T-cell (primary cell): ENCODE results near the gene MASP2. TPM values are rescaled to one million over a fixed set of nuclear protein-coding genes. Genes with fewer than 3 reads are reported as not detected.
"Not testable (repeated sequence)": the region's sequence is repeated elsewhere in the genome, so short reads cannot be mapped to it uniquely, and the experiment has no call there.

Experiments
- ATAC-seq, 4 experiments: fragments of 200-7000 bp in 3 of 4; fragments of 150-1000 bp in 1 of 4; cut with Tn5 transposase; replicated peaks in 1 of 4; 1 replicate in 3 of 4; 2 replicates in 1 of 4; pipeline ENCODE4 v1.10.0; 2021; ENCODE audit warnings: moderate library complexity in 3 of 4, mild to moderate bottlenecking in 2 of 4, moderate number of reproducible peaks in 1 of 4
- CTCF ChIA-PET, 2 donors: fragments of 300-600 bp; sonication (Branson Sonifier 250); formaldehyde crosslinking; loops; one replicate each; lab custom pipeline; 2022; ENCODE audit warnings: antibody characterized with exemption in 2 of 2; lab: Charles Lee
- POLR2A ChIA-PET, 2 donors: fragments of 300-600 bp; sonication (Branson Sonifier 250); formaldehyde crosslinking; loops; one replicate each; lab custom pipeline; 2022; ENCODE audit warnings: antibody characterized with exemption in 2 of 2; lab: Charles Lee
- DNase-seq, 35 experiments: peaks; one replicate each; pipeline versions ENCODE4 v3.0.0 to v3.0.0-alpha.2; 2013 to 2023
- H3K27ac ChIP-seq: one replicate; pipeline ENCODE4 v1.5.1; 2013; ENCODE audit warnings: low read length
- H3K27me3 ChIP-seq, 2 experiments: replicated peaks in 1 of 2; 1 replicate in 1 of 2; 2 replicates in 1 of 2; pipeline versions ENCODE4 v1.6.1 to v1.7.0; 2013; ENCODE audit warnings: low read length in 1 of 2, mixed read lengths in 1 of 2; ENCODE audit not compliant: control insufficient read depth in 2 of 2, insufficient read depth in 2 of 2; ENCODE audit errors: extremely low read depth in 1 of 2
- H3K36me3 ChIP-seq, 2 donors: 1 replicate in 1 of 2; 2 replicates in 1 of 2; pipeline versions ENCODE4 v1.6.1 to v1.7.0; 2013; ENCODE audit warnings: low read length in 1 of 2; ENCODE audit not compliant: control insufficient read depth in 2 of 2, insufficient read depth in 1 of 2; ENCODE audit errors: extremely low read depth in 1 of 2
- H3K4me1 ChIP-seq, 2 experiments: 1 replicate in 1 of 2; 2 replicates in 1 of 2; pipeline versions ENCODE4 v1.6.1 to v1.7.0; 2013; ENCODE audit warnings: low read length in 2 of 2, mixed read lengths in 1 of 2; ENCODE audit not compliant: insufficient read depth in 2 of 2, control insufficient read depth in 1 of 2; ENCODE audit errors: extremely low read depth in 1 of 2
- H3K4me3 ChIP-seq, 2 donors: 1 replicate in 1 of 2; 2 replicates in 1 of 2; pipeline versions ENCODE4 v1.5.1 to v1.7.0; 2013; ENCODE audit warnings: mild to moderate bottlenecking in 2 of 2, low read length in 1 of 2, moderate library complexity in 1 of 2; ENCODE audit not compliant: control insufficient read depth in 1 of 2; ENCODE audit errors: extremely low read depth in 1 of 2
- H3K9me3 ChIP-seq: 2 replicates; pipeline ENCODE4 v1.7.0; 2013
- H3K27ac Mint-ChIP-seq, 2 donors: one replicate each; pipeline ENCODE4 v1.8.0; 2020 to 2021; ENCODE audit warnings: mild to moderate bottlenecking in 2 of 2, mixed read lengths in 2 of 2
- H3K27me3 Mint-ChIP-seq, 2 donors: one replicate each; pipeline ENCODE4 v1.8.0; 2021 to 2022; ENCODE audit warnings: mixed read lengths in 2 of 2
- H3K36me3 Mint-ChIP-seq: one replicate; pipeline ENCODE4 v1.8.0; 2021; ENCODE audit warnings: mixed read lengths
- H3K4me1 Mint-ChIP-seq, 3 donors: one replicate each; pipeline ENCODE4 v1.8.0; 2020 to 2022; ENCODE audit warnings: mixed read lengths in 3 of 3, mild to moderate bottlenecking in 1 of 3
- H3K4me3 Mint-ChIP-seq, 3 donors: one replicate each; pipeline ENCODE4 v1.8.0; 2020 to 2022; ENCODE audit warnings: mild to moderate bottlenecking in 3 of 3, mixed read lengths in 3 of 3, moderate library complexity in 3 of 3
- H3K9me3 Mint-ChIP-seq, 3 donors: one replicate each; pipeline ENCODE4 v1.8.0; 2020 to 2022; ENCODE audit warnings: mixed read lengths in 3 of 3
- WGBS: methylation state at CpG from one replicate; pipeline ENCODE4 v1.1.5; 2013; ENCODE audit warnings: missing lambda C conversion rate; ENCODE audit not compliant: insufficient coverage; 5-methylcytosine and 5-hydroxymethylcytosine counted together
- total RNA-seq, 35 experiments: library from RNA in 6 of 35; stranded (reverse) in 6 of 35; fragments of 120-200 nt in 1 of 35; gene quantifications; one replicate each; pipeline versions ENCODE4 v1.2.1 to v1.2.4 and lab custom pipeline; 2013 to 2026

MASP2 gene
- total RNA-seq, 5 donors from 2014 or later (not counting 1 experiment from before 2014, with no cell fraction given), result 0.33 to 0.38 TPM; not detected in 3

DNA sequence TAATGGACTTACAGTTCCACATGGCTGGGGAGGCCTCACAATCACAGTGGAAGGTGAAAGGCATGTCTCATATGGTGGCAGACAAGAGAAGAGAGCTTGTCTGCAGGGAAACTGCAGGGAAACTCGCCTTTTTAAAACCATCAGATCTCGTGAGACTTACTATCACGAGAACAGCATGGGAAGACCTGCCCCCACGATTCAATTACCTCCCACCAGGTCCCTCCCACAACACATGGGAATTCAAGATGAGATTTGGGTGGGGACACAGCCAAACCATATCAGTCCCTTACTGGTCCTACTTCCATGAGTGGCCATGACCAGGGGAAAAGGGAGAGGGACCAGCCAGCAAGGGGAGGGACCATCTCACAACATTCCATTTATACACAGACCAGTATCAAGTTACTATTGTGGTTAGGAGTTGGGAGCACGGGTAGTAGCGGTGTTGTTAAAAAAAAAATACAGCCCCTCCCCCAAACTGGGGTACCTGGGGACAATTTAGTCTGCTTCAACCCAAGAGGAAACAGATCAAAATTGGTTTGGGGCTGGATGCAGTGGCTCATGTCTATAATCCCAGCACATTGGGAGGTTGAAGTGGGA lies 57.0 kb downstream of the MASP2 start:
- H3K27ac ChIP-seq, H3K4me1 Mint-ChIP-seq, H3K27ac Mint-ChIP-seq, H3K27me3 ChIP-seq, H3K4me3 ChIP-seq, H3K9me3 ChIP-seq, ATAC-seq, DNase-seq, H3K36me3 Mint-ChIP-seq, H3K36me3 ChIP-seq, POLR2A ChIA-PET, H3K4me3 Mint-ChIP-seq, H3K9me3 Mint-ChIP-seq, H3K4me1 ChIP-seq, H3K27me3 Mint-ChIP-seq: not testable (repeated sequence)
- no CpG with 5 or more reads among the region's 6 CpGs for WGBS
- CTCF ChIA-PET, result interaction anchor here in 1 of 2 donors (0.6 kb wide), 1 partner anchor 779 kb away, joined by 3 read pairs; no protein-coding TSS in a partner anchor

- no peak for DNase-seq
- Mint-ChIP-seq H3K27me3 (peaks cover 3 to 5% of the 10 kb centered on the region in 2 donors), H3K4me1 (no peaks in the 10 kb centered on the region), H3K4me3 (no peak overlapping the region), H3K36me3 (no peaks in the 10 kb centered on the region), H3K9me3 (no peaks in the 10 kb centered on the region), H3K27ac (no peak overlapping the region)
- ChIA-PET CTCF (no interaction called here), POLR2A (no interaction called here)
- ATAC-seq, result no peak
- WGBS, result 96% methylated on average over 4 of the region's 5 CpGs
- H3K36me3 ChIP-seq, result no peaks in the 10 kb centered on the region
- no peak overlapping the region for H3K27ac ChIP-seq
- H3K9me3 ChIP-seq, result no peaks in the 10 kb centered on the region
- no peaks in the 10 kb centered on the region for H3K27me3 ChIP-seq
- no peaks in the 10 kb centered on the region for H3K4me1 ChIP-seq
- no peak overlapping the region for H3K4me3 ChIP-seq
These were observed 57.9 kb downstream of the MASP2 start for GRCh38 chr1:10989095-10989494.

GRCh38 chr1:10987840-10988417 lies 59.1 kb downstream of the MASP2 start:
- Mint-ChIP-seq H3K9me3 (no peaks in the 10 kb centered on the region), H3K27me3 (peaks cover 3 to 5% of the 10 kb centered on the region in 2 donors), H3K4me1 (no peaks in the 10 kb centered on the region), H3K36me3 (no peaks in the 10 kb centered on the region), H3K27ac (no peak overlapping the region), H3K4me3 (no peak overlapping the region)
- 90% methylated on average over 2 of the region's 4 CpGs for WGBS
- POLR2A ChIA-PET, result no interaction called here
- H3K27ac ChIP-seq, result no peak overlapping the region
- no peaks in the 10 kb centered on the region for H3K36me3 ChIP-seq
- no peak overlapping the region for H3K4me3 ChIP-seq
- H3K27me3 ChIP-seq, result peaks cover 0 to 2% of the 10 kb centered on the region in 2 experiments
- DNase-seq, result no peak
- no peak for ATAC-seq
- CTCF ChIA-PET, result no interaction called here
- H3K4me1 ChIP-seq, result no peaks in the 10 kb centered on the region
- no peaks in the 10 kb centered on the region for H3K9me3 ChIP-seq

DNA sequence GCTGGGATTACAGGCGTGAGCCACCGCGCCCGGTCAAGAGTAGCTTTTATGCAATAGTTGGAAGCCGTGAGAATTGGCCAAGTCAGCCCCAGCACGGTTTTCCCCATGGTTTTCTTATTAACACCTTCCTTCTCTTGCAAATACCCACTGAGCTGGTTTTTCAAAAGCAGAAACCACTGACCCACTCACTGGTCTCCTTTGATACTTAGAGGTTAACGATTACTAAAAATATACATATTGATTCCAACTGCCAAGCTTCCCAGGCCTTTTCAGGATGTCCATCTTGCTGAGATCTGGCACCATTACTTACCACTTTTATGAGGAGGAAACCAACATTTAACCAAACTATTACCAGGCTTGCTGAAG lies 60.5 kb downstream of the MASP2 start:
- H3K4me3 Mint-ChIP-seq, result no peak overlapping the region
- H3K27ac Mint-ChIP-seq, result no peak overlapping the region
- H3K27me3 Mint-ChIP-seq, result peaks cover 1 to 12% of the 10 kb centered on the region in 2 donors
- Histone ChIP-seq H3K27ac (no peak overlapping the region), H3K4me1 (no peaks in the 10 kb centered on the region), H3K27me3 (peaks cover 0 to 11% of the 10 kb centered on the region in 2 experiments), H3K4me3 (no peak overlapping the region), H3K9me3 (no peaks in the 10 kb centered on the region), H3K36me3 (no peaks in the 10 kb centered on the region)
- H3K4me1 Mint-ChIP-seq, result no peaks in the 10 kb centered on the region
- H3K36me3 Mint-ChIP-seq, result no peaks in the 10 kb centered on the region
- CTCF ChIA-PET, result no interaction called here
- POLR2A ChIA-PET, result interaction anchor here in 1 of 2 donors (0.7 kb wide), 1 partner anchor 639 kb away, joined by 3 read pairs; no protein-coding TSS in a partner anchor
- ATAC-seq (no peak), DNase-seq (no peak)
- WGBS, result 74% methylated on average over 6 of the region's 7 CpGs
- H3K9me3 Mint-ChIP-seq, result no peaks in the 10 kb centered on the region

DNA sequence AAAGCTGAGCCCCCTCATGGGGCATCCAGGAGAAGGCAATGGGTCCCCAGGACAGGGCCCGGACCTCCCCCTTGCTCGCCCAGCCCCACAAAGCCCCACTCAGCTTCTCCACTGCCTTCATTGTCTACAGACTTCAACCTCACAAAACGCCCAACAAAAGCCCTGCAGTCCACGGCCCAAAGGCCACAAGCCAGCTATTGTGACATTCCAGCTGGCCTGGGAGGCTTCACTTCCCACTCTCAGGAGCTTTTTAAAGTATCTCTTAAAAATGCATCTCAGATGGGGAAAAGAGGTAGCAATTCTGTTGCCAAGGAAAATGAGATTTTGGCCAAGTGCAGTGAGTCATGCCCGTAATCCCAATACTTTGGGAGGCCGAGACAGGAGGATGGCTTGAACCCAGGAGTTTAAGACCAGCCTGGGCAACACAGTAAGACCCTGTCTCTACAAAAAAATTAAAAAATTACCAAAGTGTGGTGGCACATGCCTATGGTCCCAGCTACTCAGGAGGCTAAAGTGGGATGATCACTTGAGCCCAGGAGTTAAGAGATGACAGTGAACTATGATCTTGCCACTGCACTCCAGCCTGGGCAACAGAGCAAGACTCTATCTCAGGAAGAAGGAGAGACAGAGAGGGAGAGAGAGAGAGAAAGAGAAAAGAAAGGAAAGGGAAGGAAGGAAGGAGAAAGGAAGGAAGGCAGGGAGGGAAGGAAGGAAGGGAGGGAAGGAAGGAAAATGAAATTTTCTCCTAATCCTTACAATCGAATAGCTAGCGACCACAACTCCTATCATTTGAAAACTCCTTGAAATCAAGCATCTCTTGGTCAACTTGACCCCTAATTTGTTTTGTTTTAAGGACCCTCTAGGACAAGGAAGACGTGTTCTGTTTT lies 66.0 kb downstream of the MASP2 start:
- H3K4me3 ChIP-seq, result no peak overlapping the region
- H3K27me3 Mint-ChIP-seq, result peaks cover 14 to 36% of the 10 kb centered on the region in 2 donors
- no peaks in the 10 kb centered on the region for H3K9me3 ChIP-seq
- no peaks in the 10 kb centered on the region for H3K36me3 ChIP-seq
- H3K27ac Mint-ChIP-seq, result no peak overlapping the region
- H3K4me3 Mint-ChIP-seq, result no peak overlapping the region
- POLR2A ChIA-PET, result no interaction called here
- no peaks in the 10 kb centered on the region for H3K9me3 Mint-ChIP-seq
- H3K27ac ChIP-seq, result no peak overlapping the region
- CTCF ChIA-PET, result interaction anchor here in 1 of 2 donors (0.6 kb wide), 2 partner anchors 27 to 108 kb away, joined by 4 to 6 read pairs; no protein-coding TSS in a partner anchor
- no peaks in the 10 kb centered on the region for H3K4me1 ChIP-seq
- DNase-seq, result no peak
- H3K4me1 Mint-ChIP-seq, result peaks cover 0 to 6% (median 4%) of the 10 kb centered on the region in 3 donors
- ATAC-seq, result no peak
- H3K36me3 Mint-ChIP-seq, result no peaks in the 10 kb centered on the region
- peaks cover 0 to 40% of the 10 kb centered on the region in 2 experiments for H3K27me3 ChIP-seq
- 69% methylated on average over 3 of the region's 9 CpGs for WGBS

GRCh38 chr1:10980094-10980577 lies 66.9 kb downstream of the MASP2 start:
- POLR2A ChIA-PET, result no interaction called here
- CTCF ChIA-PET, result no interaction called here
- no peak overlapping the region for H3K4me3 Mint-ChIP-seq

More at GRCh38 chr1:10980094-10980577, 66.9 kb downstream of the MASP2 start:
- Histone ChIP-seq H3K4me1 (no peaks in the 10 kb centered on the region), H3K4me3 (no peak overlapping the region), H3K36me3 (no peaks in the 10 kb centered on the region), H3K9me3 (no peaks in the 10 kb centered on the region), H3K27me3 (peaks cover 0 to 45% of the 10 kb centered on the region in 2 experiments), H3K27ac (no peak overlapping the region)
- Mint-ChIP-seq H3K36me3 (no peaks in the 10 kb centered on the region), H3K9me3 (no peaks in the 10 kb centered on the region), H3K27ac (no peak overlapping the region), H3K4me1 (peaks cover 0 to 6% (median 4%) of the 10 kb centered on the region in 3 donors), H3K27me3 (peaks cover 14 to 36% of the 10 kb centered on the region in 2 donors)
- DNase-seq, result no peak
- no peak for ATAC-seq
- WGBS, result 69% methylated on average over 5 of the region's 15 CpGs
